Activated CD4-positive, alpha-beta T cell treated with anti-CD3 and anti-CD28 coated beads, Interleukin-2, amount 10 ng/mL, durations not matched to agents 7 days and 5 days (primary cell): ENCODE measurements around the gene FBXO38. TPM values are rescaled to one million over a fixed set of nuclear protein-coding genes. Genes with fewer than 3 reads are reported as not detected.

Experiments used
- CTCF ChIA-PET: fragments of 350-600 bp; sonication (Branson Sonifier 250); formaldehyde crosslinking; loops from one replicate; lab custom pipeline; 2021; ENCODE audit warnings: antibody characterized with exemption; lab: Charles Lee
- POLR2A ChIA-PET: fragments of 350-600 bp; sonication (Branson Sonifier 250); formaldehyde crosslinking; loops from one replicate; lab custom pipeline; 2021; ENCODE audit warnings: antibody characterized with exemption; lab: Charles Lee
- DNase-seq: peaks from one replicate; pipeline ENCODE4 v3.0.0-alpha.2; 2020
- H3K27ac Mint-ChIP-seq: one replicate; pipeline ENCODE4 v1.8.0; 2021; ENCODE audit warnings: mild to moderate bottlenecking, moderate library complexity, mixed read lengths
- H3K27me3 Mint-ChIP-seq: one replicate; pipeline ENCODE4 v1.8.0; 2021; ENCODE audit warnings: mixed read lengths
- H3K36me3 Mint-ChIP-seq: one replicate; pipeline ENCODE4 v1.8.0; 2021; ENCODE audit warnings: low read depth, mixed read lengths
- H3K4me1 Mint-ChIP-seq: one replicate; pipeline ENCODE4 v1.8.0; 2021; ENCODE audit warnings: mixed read lengths
- H3K4me3 Mint-ChIP-seq: one replicate; pipeline ENCODE4 v1.8.0; 2021; ENCODE audit warnings: mild to moderate bottlenecking, moderate library complexity, mixed read lengths
- H3K9me3 Mint-ChIP-seq: one replicate; pipeline ENCODE4 v1.8.0; 2021; ENCODE audit warnings: mixed read lengths
- total RNA-seq, 2 experiments: library from RNA; stranded (reverse); gene quantifications; one replicate each; pipeline ENCODE4 v1.2.3, GENCODE V29; 2021

The FBXO38 gene
- total RNA-seq, 2 experiments from 2014 or later, result 48.5 to 53.1 TPM

DNA sequence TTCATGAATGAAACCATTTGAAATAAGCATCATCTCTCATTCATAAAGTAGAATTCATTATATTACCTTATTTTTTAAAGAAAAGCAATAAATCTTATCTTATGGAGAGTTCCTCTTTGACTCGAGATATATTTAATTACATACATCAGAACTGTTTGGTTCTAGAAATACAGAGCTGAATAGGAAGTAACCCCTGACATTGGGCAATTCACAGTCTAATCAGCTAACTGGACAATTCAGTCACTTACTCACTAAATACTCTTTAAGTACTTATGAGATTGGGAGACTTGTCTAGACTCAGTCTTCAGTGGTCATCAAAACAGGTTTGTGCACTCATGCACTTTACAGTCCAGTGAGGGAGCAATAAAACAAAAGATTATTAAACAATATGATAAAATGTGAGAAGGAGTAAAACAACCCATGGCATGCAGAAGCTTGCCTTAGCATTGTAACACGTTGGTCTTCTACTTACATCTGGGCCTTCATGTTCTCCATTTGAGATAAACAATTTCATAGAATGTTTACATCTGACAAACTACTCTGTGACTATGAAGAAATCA, 11.5 kb upstream of the FBXO38 start:
- ChIA-PET POLR2A (no interaction called here), CTCF (no interaction called here)
- Mint-ChIP-seq H3K27me3 (no peaks in the 10 kb centered on the region), H3K9me3 (peaks cover 8% of the 10 kb centered on the region), H3K27ac (no peak overlapping the region), H3K4me3 (no peak overlapping the region), H3K36me3 (no peaks in the 10 kb centered on the region), H3K4me1 (no peaks in the 10 kb centered on the region)
- no peak for DNase-seq

DNA sequence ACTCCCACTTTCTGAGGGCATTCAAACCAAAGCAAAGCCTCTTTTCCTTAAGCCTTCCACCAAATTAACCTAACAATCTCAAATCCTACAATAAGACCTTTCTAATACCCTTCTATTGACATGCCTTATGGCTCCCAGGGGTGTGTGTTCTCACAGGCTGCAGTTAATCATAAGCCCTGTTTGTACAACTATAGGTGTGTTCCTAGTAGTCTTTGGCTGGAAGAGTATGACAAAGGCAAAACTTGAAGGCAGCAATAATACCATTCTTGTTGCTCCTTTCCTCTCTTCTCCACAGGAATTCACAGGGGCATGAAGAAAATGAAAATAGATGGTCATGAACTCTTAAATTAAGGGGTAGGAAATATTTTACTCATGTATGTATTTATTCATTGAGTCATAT, 10.9 kb upstream of the FBXO38 start:
- Mint-ChIP-seq H3K27ac (no peak overlapping the region), H3K36me3 (peaks cover 4% of the 10 kb centered on the region), H3K27me3 (no peaks in the 10 kb centered on the region), H3K4me3 (no peak overlapping the region), H3K9me3 (peaks cover 11% of the 10 kb centered on the region), H3K4me1 (no peaks in the 10 kb centered on the region)
- ChIA-PET POLR2A (no interaction called here), CTCF (no interaction called here)
- no peak for DNase-seq

- no peak overlapping the region for H3K27ac Mint-ChIP-seq
- DNase-seq, result peak; percentile 33
- peaks cover 17% of the 10 kb centered on the region for H3K36me3 Mint-ChIP-seq
- H3K4me3 Mint-ChIP-seq, result no peak overlapping the region
- ChIA-PET CTCF (interaction anchor here (0.6 to 0.9 kb wide), 3 partner anchors 10 to 170 kb away, joined by 3 to 4 read pairs (median 3); no protein-coding TSS in a partner anchor), POLR2A (no interaction called here)
- no peaks in the 10 kb centered on the region for H3K27me3 Mint-ChIP-seq
- peaks cover 17% of the 10 kb centered on the region for H3K9me3 Mint-ChIP-seq
- peaks cover 8% of the 10 kb centered on the region for H3K4me1 Mint-ChIP-seq
Observed at GRCh38 chr5:148374690-148375360, 8.9 kb upstream of the FBXO38 start.

GRCh38 chr5:148376198-148376597, 7.6 kb upstream of the FBXO38 start:
- no peak overlapping the region for H3K27ac Mint-ChIP-seq
- peaks cover 20% of the 10 kb centered on the region for H3K9me3 Mint-ChIP-seq

GRCh38 chr5:148378670-148379069, 5.1 kb upstream of the FBXO38 start:
- DNase-seq, result no peak
- POLR2A ChIA-PET, result no interaction called here
- Mint-ChIP-seq H3K27ac (no peak overlapping the region), H3K36me3 (peaks cover 17% of the 10 kb centered on the region), H3K4me1 (peaks cover 22% of the 10 kb centered on the region), H3K27me3 (no peaks in the 10 kb centered on the region), H3K4me3 (no peak overlapping the region), H3K9me3 (peaks cover 20% of the 10 kb centered on the region)
- CTCF ChIA-PET, result no interaction called here

More at GRCh38 chr5:148376198-148376597, 7.6 kb upstream of the FBXO38 start:
- no peak for DNase-seq
- no peak overlapping the region for H3K4me3 Mint-ChIP-seq
- H3K4me1 Mint-ChIP-seq, result peaks cover 12% of the 10 kb centered on the region
- POLR2A ChIA-PET, result no interaction called here
- peaks cover 17% of the 10 kb centered on the region for H3K36me3 Mint-ChIP-seq
- CTCF ChIA-PET, result interaction anchor here (0.6 to 0.8 kb wide), 2 partner anchors 12 to 928 kb away, joined by 3 to 4 read pairs; no protein-coding TSS in a partner anchor
- no peaks in the 10 kb centered on the region for H3K27me3 Mint-ChIP-seq

- CTCF ChIA-PET, result interaction anchor here (0.9 kb wide), 1 partner anchor 11 kb away, joined by 3 read pairs; no protein-coding TSS in a partner anchor
- Mint-ChIP-seq H3K27ac (no peak overlapping the region), H3K27me3 (no peaks in the 10 kb centered on the region), H3K4me3 (no peak overlapping the region), H3K36me3 (peaks cover 20% of the 10 kb centered on the region), H3K9me3 (peaks cover 20% of the 10 kb centered on the region), H3K4me1 (peaks cover 27% of the 10 kb centered on the region)
- no peak for DNase-seq
- POLR2A ChIA-PET, result no interaction called here
Observed at GRCh38 chr5:148379340-148379739, 4.4 kb upstream of the FBXO38 start.

GRCh38 chr5:148381906-148382305, 1.9 kb upstream of the FBXO38 start:
- no peak for DNase-seq
- CTCF ChIA-PET, result no interaction called here
- Mint-ChIP-seq H3K4me1 (peaks cover 52% of the 10 kb centered on the region), H3K4me3 (no peak overlapping the region), H3K9me3 (peaks cover 20% of the 10 kb centered on the region), H3K27ac (no peak overlapping the region), H3K36me3 (peaks cover 35% of the 10 kb centered on the region), H3K27me3 (no peaks in the 10 kb centered on the region)
- POLR2A ChIA-PET, result no interaction called here

- Mint-ChIP-seq H3K36me3 (peaks cover 35% of the 10 kb centered on the region), H3K4me1 (peaks cover 59% of the 10 kb centered on the region), H3K27me3 (no peaks in the 10 kb centered on the region), H3K4me3 (peak overlapping the region; percentile 98), H3K27ac (peak overlapping the region; percentile 99), H3K9me3 (peaks cover 16% of the 10 kb centered on the region)
- ChIA-PET POLR2A (no interaction called here), CTCF (no interaction called here)
- DNase-seq, result no peak
Observed at GRCh38 chr5:148382961-148383360, 797 bp upstream of the FBXO38 start.

GRCh38 chr5:148384380-148384737, 601 bp downstream of the FBXO38 start:
- H3K36me3 Mint-ChIP-seq, result peaks cover 29% of the 10 kb centered on the region
- POLR2A ChIA-PET, result interaction anchor here (0.5 kb wide), 1 partner anchor 972 kb away, joined by 3 read pairs; no protein-coding TSS in a partner anchor
- peak overlapping the region; percentile 99 for H3K27ac Mint-ChIP-seq

DNA sequence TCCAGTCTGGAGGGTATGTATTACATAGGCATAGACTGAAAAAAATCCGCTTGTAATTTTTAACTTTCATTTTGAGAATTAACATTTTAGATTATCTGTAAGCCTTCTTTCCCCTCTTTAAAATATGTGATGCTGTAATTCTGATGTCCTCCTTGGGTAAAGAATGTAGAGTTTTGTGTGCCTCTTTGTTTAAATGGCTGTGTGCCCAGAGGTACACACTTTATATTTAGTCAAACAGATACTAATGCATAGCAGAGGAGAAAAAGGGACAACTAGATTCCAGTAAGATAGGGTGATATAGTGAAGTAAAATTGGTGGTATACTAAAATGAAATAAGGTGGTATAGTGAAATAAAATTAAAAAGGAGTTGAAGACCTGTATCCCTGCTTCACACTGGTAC, 1.3 kb downstream of the FBXO38 start:
- H3K9me3 Mint-ChIP-seq, result peaks cover 3% of the 10 kb centered on the region
- ChIA-PET POLR2A (no interaction called here), CTCF (interaction anchor here (1.0 kb wide), 1 partner anchor 20 kb away, joined by 4 read pairs; no protein-coding TSS in a partner anchor)
- peak overlapping the region; percentile 98 for H3K4me3 Mint-ChIP-seq
- no peaks in the 10 kb centered on the region for H3K27me3 Mint-ChIP-seq
- peak overlapping the region; percentile 99 for H3K27ac Mint-ChIP-seq
- DNase-seq, result no peak
- H3K4me1 Mint-ChIP-seq, result peaks cover 59% of the 10 kb centered on the region
- peaks cover 29% of the 10 kb centered on the region for H3K36me3 Mint-ChIP-seq

More at GRCh38 chr5:148384380-148384737, 601 bp downstream of the FBXO38 start:
- peaks cover 3% of the 10 kb centered on the region for H3K9me3 Mint-ChIP-seq
- DNase-seq, result peak; percentile 31
- H3K4me3 Mint-ChIP-seq, result peak overlapping the region; percentile 98
- H3K4me1 Mint-ChIP-seq, result peaks cover 65% of the 10 kb centered on the region
- no peaks in the 10 kb centered on the region for H3K27me3 Mint-ChIP-seq
- CTCF ChIA-PET, result interaction anchor here (0.6 to 1.0 kb wide), 3 partner anchors 11 to 29 kb away, joined by 3 to 4 read pairs (median 4); no protein-coding TSS in a partner anchor

DNA sequence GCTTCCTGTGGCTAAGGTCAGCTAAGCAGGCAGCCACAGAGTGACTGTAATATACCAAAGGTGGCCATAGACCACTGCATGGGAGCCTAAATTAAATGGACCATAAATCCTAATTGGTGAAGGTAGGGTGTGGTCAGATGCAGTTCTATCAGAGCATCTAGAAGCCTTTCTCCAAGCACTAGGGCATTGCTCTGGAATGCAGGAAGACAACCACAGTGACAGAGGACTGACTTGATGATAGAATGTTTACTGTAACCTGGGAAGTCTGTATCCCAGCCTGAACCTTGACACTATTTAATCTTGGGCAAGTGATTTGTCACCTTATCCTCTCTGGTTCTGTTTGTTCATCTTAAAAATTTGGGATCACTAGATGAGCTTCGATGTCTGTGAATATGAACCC, 2.3 kb downstream of the FBXO38 start:
- H3K36me3 Mint-ChIP-seq, result peaks cover 29% of the 10 kb centered on the region
- peak overlapping the region; percentile 98 for H3K4me3 Mint-ChIP-seq
- H3K4me1 Mint-ChIP-seq, result peaks cover 66% of the 10 kb centered on the region
- H3K27ac Mint-ChIP-seq, result peak overlapping the region; percentile 33
- no peaks in the 10 kb centered on the region for H3K9me3 Mint-ChIP-seq
- ChIA-PET POLR2A (no interaction called here), CTCF (interaction anchor here (1.3 kb wide), 1 partner anchor 13 kb away, joined by 4 read pairs; no protein-coding TSS in a partner anchor)
- no peaks in the 10 kb centered on the region for H3K27me3 Mint-ChIP-seq
- no peak for DNase-seq

GRCh38 chr5:148387325-148387724, 3.6 kb downstream of the FBXO38 start:
- Mint-ChIP-seq H3K9me3 (no peaks in the 10 kb centered on the region), H3K4me1 (peaks cover 73% of the 10 kb centered on the region), H3K36me3 (peaks cover 35% of the 10 kb centered on the region), H3K27ac (peak overlapping the region; percentile 58), H3K4me3 (no peak overlapping the region), H3K27me3 (no peaks in the 10 kb centered on the region)
- CTCF ChIA-PET, result interaction anchor here (0.6 kb wide), 2 partner anchors 100 to 738 kb away, joined by 4 to 5 read pairs; no protein-coding TSS in a partner anchor
- no peak for DNase-seq
- POLR2A ChIA-PET, result no interaction called here

GRCh38 chr5:148388696-148389095, 4.9 kb downstream of the FBXO38 start:
- peaks cover 69% of the 10 kb centered on the region for H3K4me1 Mint-ChIP-seq
- H3K4me3 Mint-ChIP-seq, result no peak overlapping the region
- ChIA-PET CTCF (interaction anchor here (1.0 to 1.3 kb wide), 2 partner anchors 11 to 13 kb away, joined by 3 to 4 read pairs; no protein-coding TSS in a partner anchor), POLR2A (no interaction called here)
- no peak overlapping the region for H3K27ac Mint-ChIP-seq
- H3K36me3 Mint-ChIP-seq, result peaks cover 38% of the 10 kb centered on the region
- no peaks in the 10 kb centered on the region for H3K9me3 Mint-ChIP-seq
- DNase-seq, result no peak
- no peaks in the 10 kb centered on the region for H3K27me3 Mint-ChIP-seq
